Measurements from ENCODE around the gene SCN3B. TPM values are rescaled to one million over a fixed set of nuclear protein-coding genes. Genes with fewer than 3 reads are reported as not detected.

The SCN3B gene
- total and polyA plus RNA-seq, 9 of the 15 experiments (the other 6 are each of a cell fraction or from before 2014, with no cell fraction given), result 0.01 to 0.15 (median 0.04) TPM; not detected in 6

GRCh38 chr11:123594188-123594901 lies 60.1 kb downstream of the SCN3B start:
- DNase-seq (ENCODE audit: extremely low read depth in 1 of 4, low spot score in 3 of 4) (no peak), FAIRE-seq (no peak), ATAC-seq (no peak)
- POLR2A ChIA-PET, result interaction anchor here (0.7 kb wide), 1 partner anchor 18 kb away, joined by 3 read pairs; no protein-coding TSS in a partner anchor
- WGBS (ENCODE audit: insufficient coverage, low coverage, missing lambda C conversion rate), result under 1% methylated on average over 7 of the region's 8 CpGs
- Histone ChIP-seq H3K9me3 (replicated peaks; ENCODE audit: control insufficient read depth, insufficient read depth, low read depth, low read length) (no peaks in the 10 kb centered on the region), H3K4me1 (replicated peaks in 1 of 2; ENCODE audit: control insufficient read depth in 2 of 2, insufficient read depth in 2 of 2, low read length in 2 of 2) (no peaks in the 10 kb centered on the region), H3K27me3 (ENCODE audit: control insufficient read depth in 2 of 2, insufficient read depth in 2 of 2, low read length in 2 of 2) (peaks cover 2 to 55% of the 10 kb centered on the region in 2 experiments; a peak in 3 of 5 replicates), H3K36me3 (ENCODE audit: control insufficient read depth, insufficient read depth, low read length) (no peaks in the 10 kb centered on the region), H3K4me3 (no peak overlapping the region), H3K4me2 (ENCODE audit: insufficient read depth, low read length) (no peak overlapping the region), H3K79me2 (ENCODE audit: control insufficient read depth, insufficient read depth, low read length) (no peaks in the 10 kb centered on the region), H3K9me1 (ENCODE audit: control insufficient read depth, insufficient read depth, low read length) (no peaks in the 10 kb centered on the region), H3K9ac (ENCODE audit: insufficient read depth in 1 of 2, low read depth in 2 of 2, low read length in 2 of 2) (no peak overlapping the region), H3K27ac (ENCODE audit: extremely low read depth, low read depth, low read length) (no peak overlapping the region), H4K20me1 (replicated peaks; ENCODE audit: control insufficient read depth, insufficient read depth, low read length) (0 out of 2 replicates have a peak, but pooled peaks cover 5% of the 10 kb centered on the region), H2AFZ (ENCODE audit: low read depth, low read length) (no peak overlapping the region)
- CTCF ChIA-PET (ENCODE audit: low intra/inter-chr PET ratio), result no interaction called here
- intact Hi-C loops (cut with micrococcal nuclease) (no loop called here), in situ Hi-C loops (cut with MboI) (no loop called here)
- no TSS peak for BruUV-seq (replicated peaks)
- no peak for TF ChIP-seq ZC3H4 (CRISPR knock-in tag; IDR thresholded peaks at IDR 0.05; ENCODE audit: borderline replicate concordance)
- TF ChIP-seq, protein P1, sequence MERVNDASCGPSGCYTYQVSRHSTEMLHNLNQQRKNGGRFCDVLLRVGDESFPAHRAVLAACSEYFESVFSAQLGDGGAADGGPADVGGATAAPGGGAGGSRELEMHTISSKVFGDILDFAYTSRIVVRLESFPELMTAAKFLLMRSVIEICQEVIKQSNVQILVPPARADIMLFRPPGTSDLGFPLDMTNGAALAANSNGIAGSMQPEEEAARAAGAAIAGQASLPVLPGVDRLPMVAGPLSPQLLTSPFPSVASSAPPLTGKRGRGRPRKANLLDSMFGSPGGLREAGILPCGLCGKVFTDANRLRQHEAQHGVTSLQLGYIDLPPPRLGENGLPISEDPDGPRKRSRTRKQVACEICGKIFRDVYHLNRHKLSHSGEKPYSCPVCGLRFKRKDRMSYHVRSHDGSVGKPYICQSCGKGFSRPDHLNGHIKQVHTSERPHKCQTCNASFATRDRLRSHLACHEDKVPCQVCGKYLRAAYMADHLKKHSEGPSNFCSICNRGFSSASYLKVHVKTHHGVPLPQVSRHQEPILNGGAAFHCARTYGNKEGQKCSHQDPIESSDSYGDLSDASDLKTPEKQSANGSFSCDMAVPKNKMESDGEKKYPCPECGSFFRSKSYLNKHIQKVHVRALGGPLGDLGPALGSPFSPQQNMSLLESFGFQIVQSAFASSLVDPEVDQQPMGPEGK (CRISPR knock-in tag; IDR thresholded peaks at IDR 0.05; ENCODE audit: borderline replicate concordance), result no peak
- TF ChIP-seq, protein P2, sequence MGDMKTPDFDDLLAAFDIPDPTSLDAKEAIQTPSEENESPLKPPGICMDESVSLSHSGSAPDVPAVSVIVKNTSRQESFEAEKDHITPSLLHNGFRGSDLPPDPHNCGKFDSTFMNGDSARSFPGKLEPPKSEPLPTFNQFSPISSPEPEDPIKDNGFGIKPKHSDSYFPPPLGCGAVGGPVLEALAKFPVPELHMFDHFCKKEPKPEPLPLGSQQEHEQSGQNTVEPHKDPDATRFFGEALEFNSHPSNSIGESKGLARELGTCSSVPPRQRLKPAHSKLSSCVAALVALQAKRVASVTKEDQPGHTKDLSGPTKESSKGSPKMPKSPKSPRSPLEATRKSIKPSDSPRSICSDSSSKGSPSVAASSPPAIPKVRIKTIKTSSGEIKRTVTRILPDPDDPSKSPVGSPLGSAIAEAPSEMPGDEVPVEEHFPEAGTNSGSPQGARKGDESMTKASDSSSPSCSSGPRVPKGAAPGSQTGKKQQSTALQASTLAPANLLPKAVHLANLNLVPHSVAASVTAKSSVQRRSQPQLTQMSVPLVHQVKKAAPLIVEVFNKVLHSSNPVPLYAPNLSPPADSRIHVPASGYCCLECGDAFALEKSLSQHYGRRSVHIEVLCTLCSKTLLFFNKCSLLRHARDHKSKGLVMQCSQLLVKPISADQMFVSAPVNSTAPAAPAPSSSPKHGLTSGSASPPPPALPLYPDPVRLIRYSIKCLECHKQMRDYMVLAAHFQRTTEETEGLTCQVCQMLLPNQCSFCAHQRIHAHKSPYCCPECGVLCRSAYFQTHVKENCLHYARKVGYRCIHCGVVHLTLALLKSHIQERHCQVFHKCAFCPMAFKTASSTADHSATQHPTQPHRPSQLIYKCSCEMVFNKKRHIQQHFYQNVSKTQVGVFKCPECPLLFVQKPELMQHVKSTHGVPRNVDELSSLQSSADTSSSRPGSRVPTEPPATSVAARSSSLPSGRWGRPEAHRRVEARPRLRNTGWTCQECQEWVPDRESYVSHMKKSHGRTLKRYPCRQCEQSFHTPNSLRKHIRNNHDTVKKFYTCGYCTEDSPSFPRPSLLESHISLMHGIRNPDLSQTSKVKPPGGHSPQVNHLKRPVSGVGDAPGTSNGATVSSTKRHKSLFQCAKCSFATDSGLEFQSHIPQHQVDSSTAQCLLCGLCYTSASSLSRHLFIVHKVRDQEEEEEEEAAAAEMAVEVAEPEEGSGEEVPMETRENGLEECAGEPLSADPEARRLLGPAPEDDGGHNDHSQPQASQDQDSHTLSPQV (IDR thresholded peaks at IDR 0.05), result no peak
- TF ChIP-seq, protein P3, sequence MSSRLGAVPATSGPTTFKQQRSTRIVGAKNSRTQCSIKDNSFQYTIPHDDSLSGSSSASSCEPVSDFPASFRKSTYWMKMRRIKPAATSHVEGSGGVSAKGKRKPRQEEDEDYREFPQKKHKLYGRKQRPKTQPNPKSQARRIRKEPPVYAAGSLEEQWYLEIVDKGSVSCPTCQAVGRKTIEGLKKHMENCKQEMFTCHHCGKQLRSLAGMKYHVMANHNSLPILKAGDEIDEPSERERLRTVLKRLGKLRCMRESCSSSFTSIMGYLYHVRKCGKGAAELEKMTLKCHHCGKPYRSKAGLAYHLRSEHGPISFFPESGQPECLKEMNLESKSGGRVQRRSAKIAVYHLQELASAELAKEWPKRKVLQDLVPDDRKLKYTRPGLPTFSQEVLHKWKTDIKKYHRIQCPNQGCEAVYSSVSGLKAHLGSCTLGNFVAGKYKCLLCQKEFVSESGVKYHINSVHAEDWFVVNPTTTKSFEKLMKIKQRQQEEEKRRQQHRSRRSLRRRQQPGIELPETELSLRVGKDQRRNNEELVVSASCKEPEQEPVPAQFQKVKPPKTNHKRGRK (tag; IDR thresholded peaks at IDR 0.05), result no peak
- TF ChIP-seq KLF10 (CRISPR knock-in tag; IDR thresholded peaks at IDR 0.05), result no peak
- no peak for TF ChIP-seq RERE (CRISPR knock-in tag; IDR thresholded peaks at IDR 0.05; ENCODE audit: borderline replicate concordance)
- TF ChIP-seq GTF2F1 (IDR thresholded peaks at IDR 0.05; ENCODE audit: low read depth, low read length), result no peak
